HEK293 (cell line): ENCODE measurements around the gene IL23A.

Source experiments
- MZF1 ChIP-seq: fragments of 450-650 bp; formaldehyde crosslinking; IDR thresholded peaks from 2 replicates; pipeline ENCODE4 v1.5.1; 2017; ENCODE audit warnings: missing biosample characterization, missing genetic modification characterization, borderline replicate concordance
- ZNF10 ChIP-seq: fragments of 450-650 bp; formaldehyde crosslinking; IDR thresholded peaks from 2 replicates; pipeline ENCODE4 v1.5.1; 2017; ENCODE audit warnings: missing biosample characterization, missing genetic modification characterization
- ZNF24 ChIP-seq: fragments of 450-650 bp; formaldehyde crosslinking; IDR thresholded peaks from 2 replicates; pipeline ENCODE4 v1.5.1; 2016; ENCODE audit warnings: missing biosample characterization, missing genetic modification characterization
- ZNF558 ChIP-seq: fragments of 450-650 bp; formaldehyde crosslinking; IDR thresholded peaks from 2 replicates; pipeline ENCODE4 v1.5.1; 2016; ENCODE audit warnings: missing biosample characterization, missing genetic modification characterization
- ZNF660 ChIP-seq: fragments of 450-650 bp; IDR thresholded peaks from 2 replicates; pipeline ENCODE4 v1.5.1; 2018; ENCODE audit warnings: missing biosample characterization, mild to moderate bottlenecking, missing genetic modification characterization
- ZSCAN30 ChIP-seq: fragments of 450-650 bp; IDR thresholded peaks from 2 replicates; pipeline ENCODE4 v1.5.1; 2018; ENCODE audit warnings: missing biosample characterization, mild to moderate bottlenecking, missing genetic modification characterization, moderate library complexity
- TF ChIP-seq, protein P1 (sequence below): fragments of 450-650 bp; formaldehyde crosslinking; IDR thresholded peaks from 2 replicates; pipeline ENCODE4 v1.5.1; 2016; ENCODE audit warnings: missing biosample characterization, missing genetic modification characterization

DNA sequence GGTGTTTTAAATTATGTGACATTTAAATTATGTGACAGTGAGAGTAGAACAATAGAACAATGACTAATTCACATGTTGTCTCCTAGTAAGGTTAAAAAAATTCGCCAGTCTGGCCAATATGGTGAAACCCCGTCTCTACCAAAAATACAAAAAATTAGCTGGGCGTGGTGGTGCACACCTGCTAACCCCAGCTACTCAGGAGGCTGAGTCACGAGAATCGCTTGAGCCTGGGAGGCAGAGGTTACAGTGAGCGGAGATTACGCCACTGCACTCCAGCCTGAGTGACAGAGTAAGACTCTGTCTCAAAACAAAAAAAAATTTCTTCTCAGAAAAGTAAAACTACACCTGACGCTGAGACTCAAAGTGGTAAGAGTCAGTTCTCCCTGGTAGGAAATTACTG, 41.3 kb upstream of the IL23A start:
- TF ChIP-seq, protein P1, sequence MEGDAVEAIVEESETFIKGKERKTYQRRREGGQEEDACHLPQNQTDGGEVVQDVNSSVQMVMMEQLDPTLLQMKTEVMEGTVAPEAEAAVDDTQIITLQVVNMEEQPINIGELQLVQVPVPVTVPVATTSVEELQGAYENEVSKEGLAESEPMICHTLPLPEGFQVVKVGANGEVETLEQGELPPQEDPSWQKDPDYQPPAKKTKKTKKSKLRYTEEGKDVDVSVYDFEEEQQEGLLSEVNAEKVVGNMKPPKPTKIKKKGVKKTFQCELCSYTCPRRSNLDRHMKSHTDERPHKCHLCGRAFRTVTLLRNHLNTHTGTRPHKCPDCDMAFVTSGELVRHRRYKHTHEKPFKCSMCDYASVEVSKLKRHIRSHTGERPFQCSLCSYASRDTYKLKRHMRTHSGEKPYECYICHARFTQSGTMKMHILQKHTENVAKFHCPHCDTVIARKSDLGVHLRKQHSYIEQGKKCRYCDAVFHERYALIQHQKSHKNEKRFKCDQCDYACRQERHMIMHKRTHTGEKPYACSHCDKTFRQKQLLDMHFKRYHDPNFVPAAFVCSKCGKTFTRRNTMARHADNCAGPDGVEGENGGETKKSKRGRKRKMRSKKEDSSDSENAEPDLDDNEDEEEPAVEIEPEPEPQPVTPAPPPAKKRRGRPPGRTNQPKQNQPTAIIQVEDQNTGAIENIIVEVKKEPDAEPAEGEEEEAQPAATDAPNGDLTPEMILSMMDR (tag by site-specific recombination), result no peak
- TF ChIP-seq ZNF10 (no peak), ZSCAN30 (tag by site-specific recombination) (no peak), ZNF558 (no peak), MZF1 (no peak), ZNF660 (tag by site-specific recombination) (no peak), ZNF24 (tag by site-specific recombination) (no peak)
